Mucosa of descending colon (tissue), 3 donors: ENCODE results near the gene RAB35. TPM values are rescaled to one million over a fixed set of nuclear protein-coding genes. Genes with fewer than 3 reads are reported as not detected.

Source experiments
- ATAC-seq: fragments of 200-7000 bp; cut with Tn5 transposase; one replicate; pipeline ENCODE4 v1.9.1; 2020; ENCODE audit warnings: mild to moderate bottlenecking, moderate library complexity
- DNase-seq, 3 donors: peaks; one replicate each; pipeline ENCODE4 v3.0.0-alpha.2; 2020
- H3K36me3 ChIP-seq: fragments of 200-600 bp; one replicate; pipeline ENCODE4 v1.8.0; 2021; ENCODE audit warnings: low read depth, mild to moderate bottlenecking
- H3K4me1 ChIP-seq: fragments of 200-600 bp; one replicate; pipeline ENCODE4 v1.8.0; 2021; ENCODE audit warnings: low read depth, mild to moderate bottlenecking
- H3K4me3 ChIP-seq: fragments of 200-600 bp; one replicate; pipeline ENCODE4 v1.8.0; 2021; ENCODE audit warnings: mild to moderate bottlenecking
- H3K9me3 ChIP-seq: fragments of 200-600 bp; one replicate; pipeline ENCODE4 v1.8.0; 2021; ENCODE audit warnings: mild to moderate bottlenecking
- intact Hi-C, 2 donors: fragments of 100-400 bp; cut with DNase I in 1 of 2; cut with micrococcal nuclease in 1 of 2; formaldehyde crosslinking; loops; one replicate each; pipeline versions ENCODE4 v1.11.0 to v1.11.1; 2022; cut with DNase I, micrococcal nuclease
- total RNA-seq, 3 donors: library from RNA; stranded (reverse); fragmentation: NEBNext Ultra II Directional in 2 of 3; extraction: Animal tissue kit (Norgen Biotek cat#: 25700) in 2 of 3; gene quantifications; one replicate each; pipeline versions ENCODE4 v1.2.1 to v1.2.4, GENCODE V29; 2021 to 2023
- TF ChIP-seq, protein P1 (sequence below): fragments of 200-600 bp; IDR thresholded peaks from one replicate; pipeline ENCODE4 v1.8.0; 2022; ENCODE audit warnings: antibody characterized with exemption, mild to moderate bottlenecking
- donor health status: DM: no; HTN: no; CAD: no; lungs with moderate emphysema.
- donor health status: DM: no; HTN: no; CAD: no.
- donor health status: DM: no; HTN: yes; CAD: no.

The RAB35 gene
- total RNA-seq, 3 donors from 2014 or later, result 50.1 to 56.5 (median 51.3) TPM

DNA sequence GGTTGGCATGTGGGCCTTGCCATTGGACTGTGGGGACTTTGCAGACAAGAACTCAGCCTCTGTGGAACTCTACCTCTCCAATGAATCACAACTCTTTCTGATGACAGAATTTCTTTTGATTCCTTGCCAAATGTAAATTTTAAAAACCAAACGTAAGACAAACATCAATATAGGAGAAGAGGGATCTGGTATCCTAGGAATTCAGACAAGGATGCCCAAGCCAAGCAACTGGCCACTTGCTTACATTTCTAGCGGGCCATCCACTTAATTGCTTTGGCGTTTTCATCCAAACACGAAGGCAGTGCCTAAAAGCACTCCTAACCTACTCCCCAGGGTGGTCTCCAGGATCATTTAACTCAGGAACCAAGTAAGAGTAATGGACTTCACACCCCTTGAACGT lies 23.4 kb upstream of the RAB35 start:
- no peaks in the 10 kb centered on the region for H3K4me1 ChIP-seq
- DNase-seq (no peak), ATAC-seq (no peak)
- H3K4me3 ChIP-seq, result no peak overlapping the region
- peaks cover 29% of the 10 kb centered on the region for H3K36me3 ChIP-seq
- TF ChIP-seq, protein P1, sequence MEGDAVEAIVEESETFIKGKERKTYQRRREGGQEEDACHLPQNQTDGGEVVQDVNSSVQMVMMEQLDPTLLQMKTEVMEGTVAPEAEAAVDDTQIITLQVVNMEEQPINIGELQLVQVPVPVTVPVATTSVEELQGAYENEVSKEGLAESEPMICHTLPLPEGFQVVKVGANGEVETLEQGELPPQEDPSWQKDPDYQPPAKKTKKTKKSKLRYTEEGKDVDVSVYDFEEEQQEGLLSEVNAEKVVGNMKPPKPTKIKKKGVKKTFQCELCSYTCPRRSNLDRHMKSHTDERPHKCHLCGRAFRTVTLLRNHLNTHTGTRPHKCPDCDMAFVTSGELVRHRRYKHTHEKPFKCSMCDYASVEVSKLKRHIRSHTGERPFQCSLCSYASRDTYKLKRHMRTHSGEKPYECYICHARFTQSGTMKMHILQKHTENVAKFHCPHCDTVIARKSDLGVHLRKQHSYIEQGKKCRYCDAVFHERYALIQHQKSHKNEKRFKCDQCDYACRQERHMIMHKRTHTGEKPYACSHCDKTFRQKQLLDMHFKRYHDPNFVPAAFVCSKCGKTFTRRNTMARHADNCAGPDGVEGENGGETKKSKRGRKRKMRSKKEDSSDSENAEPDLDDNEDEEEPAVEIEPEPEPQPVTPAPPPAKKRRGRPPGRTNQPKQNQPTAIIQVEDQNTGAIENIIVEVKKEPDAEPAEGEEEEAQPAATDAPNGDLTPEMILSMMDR, result no peak
- no peaks in the 10 kb centered on the region for H3K9me3 ChIP-seq
- intact Hi-C loops, result no loop called here

DNA sequence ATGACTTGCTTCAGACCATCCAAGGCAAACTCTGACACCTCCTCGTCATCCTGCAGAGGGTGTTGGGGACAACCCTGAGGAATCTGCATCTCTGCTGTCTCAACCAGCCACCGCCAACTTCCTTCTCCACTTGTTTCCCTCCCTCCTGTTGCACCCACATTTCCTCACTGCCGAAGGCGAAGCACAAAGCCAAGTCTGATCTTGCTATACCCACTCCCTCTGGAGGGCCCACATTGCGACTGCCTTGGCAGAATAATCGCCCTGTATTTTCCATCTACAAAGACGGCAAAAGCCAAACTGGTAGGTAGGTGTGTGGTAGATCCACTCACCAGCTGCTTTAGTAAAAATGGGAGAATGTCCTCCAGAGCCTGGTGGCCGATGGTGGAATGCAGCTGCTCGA lies 21.8 kb upstream of the RAB35 start:
- ATAC-seq (no peak), DNase-seq (no peak)
- TF ChIP-seq, protein P1, result no peak
- Histone ChIP-seq H3K36me3 (peaks cover 21% of the 10 kb centered on the region), H3K4me3 (no peak overlapping the region), H3K4me1 (no peaks in the 10 kb centered on the region), H3K9me3 (no peaks in the 10 kb centered on the region)
- intact Hi-C loops, result no loop called here

DNA sequence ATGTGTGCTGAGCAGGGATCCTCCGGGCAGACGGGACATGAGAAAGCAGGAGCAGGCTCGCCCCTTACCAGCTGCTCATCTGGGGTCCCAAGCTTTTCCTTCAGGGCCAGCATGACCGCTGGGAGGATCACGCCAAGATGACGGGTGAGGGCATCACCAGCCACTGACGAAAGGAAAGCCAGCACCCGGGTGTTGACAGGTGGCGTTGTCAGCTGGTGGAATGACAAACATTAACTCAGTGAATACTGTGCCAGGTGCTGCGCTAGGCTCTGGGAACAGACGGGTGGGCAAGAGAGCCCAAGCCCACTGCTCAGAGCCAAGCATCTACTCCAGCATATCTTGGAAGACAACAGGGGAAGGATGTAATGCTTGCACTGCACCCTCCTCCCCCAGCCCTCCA lies 21.3 kb upstream of the RAB35 start:
- ATAC-seq, result no peak
- TF ChIP-seq, protein P1, result no peak
- Histone ChIP-seq H3K9me3 (no peaks in the 10 kb centered on the region), H3K4me3 (no peak overlapping the region), H3K36me3 (peaks cover 26% of the 10 kb centered on the region), H3K4me1 (no peaks in the 10 kb centered on the region)
- DNase-seq, result no peak
- intact Hi-C loops, result no loop called here

DNA sequence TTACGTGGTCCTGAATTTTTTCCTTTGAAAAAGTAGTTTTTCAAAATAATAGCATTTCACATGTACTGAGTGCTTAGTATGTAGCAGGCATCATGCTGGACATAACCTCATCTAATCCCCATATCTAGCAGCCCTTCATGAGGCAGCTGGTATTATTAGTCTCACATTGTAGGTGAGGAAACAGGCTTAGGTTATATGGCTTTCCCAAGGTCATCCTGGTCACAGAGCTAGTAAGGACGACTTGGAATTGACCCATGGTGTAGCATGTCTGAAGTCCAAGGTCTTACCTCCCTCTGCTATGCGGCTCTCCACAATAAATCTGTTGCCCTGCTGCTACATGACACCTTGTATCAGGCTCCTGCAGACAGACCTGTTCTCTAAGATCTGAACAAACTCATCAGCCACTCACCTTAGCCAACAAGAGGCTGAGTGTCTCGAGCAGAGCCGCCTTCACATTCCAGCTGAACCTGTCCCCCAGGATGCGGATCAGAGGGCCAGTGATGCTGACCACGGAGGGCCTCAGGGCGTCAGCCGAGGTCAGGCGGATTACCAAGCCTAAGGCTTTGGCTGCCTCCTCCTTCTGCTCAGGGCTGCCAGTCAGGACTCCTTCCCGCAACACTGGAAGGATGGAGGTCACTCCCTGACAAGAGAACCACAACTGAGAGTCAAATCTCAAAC lies 19.7 kb upstream of the RAB35 start:
- Histone ChIP-seq H3K4me3 (no peak overlapping the region), H3K36me3 (peaks cover 32% of the 10 kb centered on the region), H3K9me3 (no peaks in the 10 kb centered on the region), H3K4me1 (no peaks in the 10 kb centered on the region)
- DNase-seq, result no peak
- no peak for ATAC-seq
- intact Hi-C loops, result no loop called here
- TF ChIP-seq, protein P1, result no peak

DNA sequence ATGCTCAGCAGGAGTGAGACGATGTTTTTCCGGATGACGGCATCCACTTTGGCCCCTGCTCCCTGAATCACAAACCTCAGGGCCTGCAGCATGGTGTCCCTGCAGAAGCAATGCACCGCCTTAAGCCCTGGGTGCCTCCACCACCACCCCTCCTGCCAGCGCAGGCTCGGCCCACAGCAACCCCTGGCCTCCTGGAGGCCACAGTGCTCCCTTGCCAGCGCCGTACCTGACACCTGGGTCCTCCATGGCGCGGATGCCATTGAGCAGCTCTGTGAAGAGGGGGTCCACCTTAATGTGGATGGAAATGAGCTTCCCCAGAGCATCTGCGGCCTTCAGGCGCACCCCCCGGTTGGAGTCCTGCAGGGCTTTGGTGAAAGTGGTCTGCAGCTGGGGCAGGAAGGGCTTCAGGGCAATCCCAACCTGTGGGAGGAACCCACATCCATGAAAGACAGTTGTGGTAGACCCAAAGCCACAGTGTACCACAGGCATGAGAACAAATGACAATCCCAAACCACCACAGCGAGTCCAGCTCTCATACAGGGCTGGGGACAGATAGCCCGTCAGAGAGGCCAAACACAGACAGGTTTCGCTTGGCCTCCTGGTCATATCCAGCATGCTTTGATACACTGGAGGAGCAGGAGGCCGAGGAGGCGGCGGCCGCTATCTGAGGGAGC lies 17.9 kb upstream of the RAB35 start:
- Histone ChIP-seq H3K36me3 (peaks cover 34% of the 10 kb centered on the region), H3K4me1 (no peaks in the 10 kb centered on the region), H3K4me3 (no peak overlapping the region), H3K9me3 (no peaks in the 10 kb centered on the region)
- intact Hi-C loops, result no loop called here
- TF ChIP-seq, protein P1, result no peak
- no peak for ATAC-seq
- DNase-seq, result no peak
